Transverse colon (tissue), 3 donors: ENCODE data around the gene DNAL4.
"Not testable (repeated sequence)": the region's sequence is repeated elsewhere in the genome, so short reads cannot be mapped to it uniquely, and the experiment has no call there.

Experiments
- EP300 ChIP-seq: sonication (generic); formaldehyde crosslinking; IDR thresholded peaks from one replicate; pipeline ENCODE4 v1.6.1; 2017; ENCODE audit warnings: antibody characterized with exemption, low read depth
- TF ChIP-seq, protein P1 (sequence below), 5 experiments: fragments of 200-600 bp in 3 of 5; fragments of 450-650 bp in 2 of 5; sonication (generic) in 3 of 5; IDR thresholded peaks; 1 replicate in 2 of 5; 2 replicates in 3 of 5; pipeline ENCODE4 v1.5.1; 2016 to 2017; ENCODE audit warnings: antibody characterized with exemption in 5 of 5, inconsistent platforms in 3 of 5, mild to moderate bottlenecking in 2 of 5, moderate library complexity in 1 of 5

DNA sequence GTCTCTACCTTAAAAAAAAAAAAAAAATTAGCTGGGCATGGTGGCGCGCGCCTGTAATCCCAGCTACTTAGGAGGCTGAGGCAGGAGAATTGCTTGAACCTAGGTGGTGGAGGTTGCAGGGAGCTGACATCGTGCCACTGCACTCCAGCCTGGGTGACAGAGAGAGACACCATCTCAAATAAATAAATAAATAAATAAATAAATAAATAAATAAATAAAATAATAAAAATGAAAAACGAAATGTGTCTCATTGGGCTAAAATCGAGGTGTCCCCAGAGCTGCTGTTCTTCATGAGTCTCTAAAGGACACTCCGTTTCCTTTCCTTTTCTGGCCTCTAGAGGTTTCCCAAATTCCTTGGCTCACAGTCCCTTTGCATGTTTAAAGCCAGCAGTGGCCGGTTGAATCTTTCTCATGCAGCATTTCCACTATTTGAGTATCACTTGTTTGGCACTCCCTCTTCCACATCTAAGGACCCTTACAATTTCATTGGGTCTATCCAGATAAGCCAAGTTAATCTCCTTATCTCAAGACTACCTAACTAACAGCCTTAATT, 11.2 kb upstream of the DNAL4 start:
- TF ChIP-seq, protein P1, sequence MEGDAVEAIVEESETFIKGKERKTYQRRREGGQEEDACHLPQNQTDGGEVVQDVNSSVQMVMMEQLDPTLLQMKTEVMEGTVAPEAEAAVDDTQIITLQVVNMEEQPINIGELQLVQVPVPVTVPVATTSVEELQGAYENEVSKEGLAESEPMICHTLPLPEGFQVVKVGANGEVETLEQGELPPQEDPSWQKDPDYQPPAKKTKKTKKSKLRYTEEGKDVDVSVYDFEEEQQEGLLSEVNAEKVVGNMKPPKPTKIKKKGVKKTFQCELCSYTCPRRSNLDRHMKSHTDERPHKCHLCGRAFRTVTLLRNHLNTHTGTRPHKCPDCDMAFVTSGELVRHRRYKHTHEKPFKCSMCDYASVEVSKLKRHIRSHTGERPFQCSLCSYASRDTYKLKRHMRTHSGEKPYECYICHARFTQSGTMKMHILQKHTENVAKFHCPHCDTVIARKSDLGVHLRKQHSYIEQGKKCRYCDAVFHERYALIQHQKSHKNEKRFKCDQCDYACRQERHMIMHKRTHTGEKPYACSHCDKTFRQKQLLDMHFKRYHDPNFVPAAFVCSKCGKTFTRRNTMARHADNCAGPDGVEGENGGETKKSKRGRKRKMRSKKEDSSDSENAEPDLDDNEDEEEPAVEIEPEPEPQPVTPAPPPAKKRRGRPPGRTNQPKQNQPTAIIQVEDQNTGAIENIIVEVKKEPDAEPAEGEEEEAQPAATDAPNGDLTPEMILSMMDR (IDR thresholded peaks at IDR 0.05) = not testable (repeated sequence)
- TF ChIP-seq EP300 = not testable (repeated sequence)
